Epidermal melanocyte (primary cell): Measurements from ENCODE around the gene DDIT4L.
"Not testable (repeated sequence)": the region's sequence is repeated elsewhere in the genome, so short reads cannot be mapped to it uniquely, and the experiment has no call there.

Experiments
- DNase-seq: peaks from one replicate; pipeline ENCODE4 v3.0.0; 2011; ENCODE audit warnings: low spot score; ENCODE audit not compliant: insufficient read length

Gene DDIT4L

GRCh38 chr4:100189820-100190642, at the start of gene DDIT4L:
TSS of gene DDIT4L (minus strand) at chr4:100190468. CDS start at chr4:100189983, 485 bp downstream.
- DNase-seq, result no peak

GRCh38 chr4:100240008-100240407, 49.7 kb upstream of the DDIT4L start:
- no peak for DNase-seq

GRCh38 chr4:100224721-100225120, 34.5 kb upstream of the DDIT4L start:
- DNase-seq, result no peak

GRCh38 chr4:100224160-100224559, 33.9 kb upstream of the DDIT4L start:
- DNase-seq, result no peak

- no peak for DNase-seq
Observed at GRCh38 chr4:100208964-100209363, 18.7 kb upstream of the DDIT4L start.

GRCh38 chr4:100208459-100208858, 18.2 kb upstream of the DDIT4L start:
- DNase-seq, result no peak

DNA sequence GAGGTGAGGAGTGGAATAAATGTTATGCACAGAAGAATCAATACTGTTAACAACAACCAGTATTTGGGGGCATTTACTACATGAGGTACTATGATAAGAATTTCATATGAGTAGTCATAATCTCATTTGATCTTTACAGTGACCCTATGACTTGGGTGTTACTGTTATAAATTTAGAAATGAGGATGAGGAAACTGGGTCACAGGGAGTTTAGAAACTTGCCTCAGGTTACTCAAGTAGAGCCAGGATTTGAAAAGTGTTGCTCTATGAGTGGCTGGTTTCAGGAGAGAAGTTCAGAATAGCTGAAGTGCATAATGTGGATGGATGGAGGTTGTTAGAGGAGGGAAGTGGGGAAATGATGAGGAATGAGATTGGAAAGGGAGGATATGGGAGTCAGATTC, 16.6 kb upstream of the DDIT4L start:
- DNase-seq, result no peak

DNA sequence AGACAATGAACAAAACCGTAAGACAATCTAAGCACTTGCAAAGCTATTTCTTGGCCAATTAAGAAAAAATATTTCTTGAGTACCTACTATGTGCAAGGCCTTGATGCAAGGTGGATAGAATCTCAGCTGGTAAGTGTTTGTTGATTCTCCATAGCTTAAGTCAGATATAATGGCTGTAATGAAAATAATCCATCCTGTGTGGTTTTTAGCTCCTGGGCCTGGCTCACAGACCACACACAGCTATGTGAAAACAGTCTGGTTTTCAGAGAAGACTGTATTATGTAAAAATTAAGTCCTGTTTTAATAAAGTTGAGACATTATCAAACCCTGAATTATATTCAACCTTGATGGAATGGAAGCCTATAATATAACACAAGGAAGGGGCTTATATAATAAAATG, 7.8 kb upstream of the DDIT4L start:
- DNase-seq, result no peak

DNA sequence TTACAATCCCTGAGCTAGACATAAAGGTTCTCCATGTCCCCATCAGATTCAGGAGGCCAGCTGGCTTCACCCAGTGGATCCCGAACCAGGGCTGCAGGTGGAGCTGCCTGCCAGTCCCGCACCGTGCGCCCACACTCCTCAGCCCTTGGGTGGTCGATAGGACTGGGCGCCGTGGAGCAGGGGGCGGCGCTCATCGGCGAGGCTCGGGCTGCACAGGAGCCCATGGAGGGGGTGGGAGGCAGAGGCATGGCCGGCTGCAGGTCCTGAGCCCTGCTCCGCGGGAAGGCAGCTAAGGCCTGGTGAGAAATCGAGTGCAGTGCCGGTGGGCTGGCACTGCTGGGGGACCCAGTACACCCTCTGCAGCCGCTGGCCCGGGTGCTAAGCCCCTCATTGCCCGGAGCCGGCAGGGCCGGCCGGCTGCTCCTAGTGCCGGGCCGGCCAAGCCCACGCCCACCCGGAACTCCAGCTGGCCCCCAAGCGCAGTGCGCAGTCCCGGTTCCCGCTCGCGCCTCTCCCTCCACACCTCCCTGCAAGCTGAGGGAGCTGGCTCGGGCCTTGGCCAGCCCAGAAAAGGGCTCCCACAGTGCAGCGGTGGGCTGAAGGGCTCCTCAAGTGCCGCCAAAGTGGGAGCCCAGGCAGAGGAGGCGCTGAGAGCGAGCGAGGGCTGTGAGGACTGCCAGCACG, 6.3 kb upstream of the DDIT4L start:
- not testable (repeated sequence) for DNase-seq

DNA sequence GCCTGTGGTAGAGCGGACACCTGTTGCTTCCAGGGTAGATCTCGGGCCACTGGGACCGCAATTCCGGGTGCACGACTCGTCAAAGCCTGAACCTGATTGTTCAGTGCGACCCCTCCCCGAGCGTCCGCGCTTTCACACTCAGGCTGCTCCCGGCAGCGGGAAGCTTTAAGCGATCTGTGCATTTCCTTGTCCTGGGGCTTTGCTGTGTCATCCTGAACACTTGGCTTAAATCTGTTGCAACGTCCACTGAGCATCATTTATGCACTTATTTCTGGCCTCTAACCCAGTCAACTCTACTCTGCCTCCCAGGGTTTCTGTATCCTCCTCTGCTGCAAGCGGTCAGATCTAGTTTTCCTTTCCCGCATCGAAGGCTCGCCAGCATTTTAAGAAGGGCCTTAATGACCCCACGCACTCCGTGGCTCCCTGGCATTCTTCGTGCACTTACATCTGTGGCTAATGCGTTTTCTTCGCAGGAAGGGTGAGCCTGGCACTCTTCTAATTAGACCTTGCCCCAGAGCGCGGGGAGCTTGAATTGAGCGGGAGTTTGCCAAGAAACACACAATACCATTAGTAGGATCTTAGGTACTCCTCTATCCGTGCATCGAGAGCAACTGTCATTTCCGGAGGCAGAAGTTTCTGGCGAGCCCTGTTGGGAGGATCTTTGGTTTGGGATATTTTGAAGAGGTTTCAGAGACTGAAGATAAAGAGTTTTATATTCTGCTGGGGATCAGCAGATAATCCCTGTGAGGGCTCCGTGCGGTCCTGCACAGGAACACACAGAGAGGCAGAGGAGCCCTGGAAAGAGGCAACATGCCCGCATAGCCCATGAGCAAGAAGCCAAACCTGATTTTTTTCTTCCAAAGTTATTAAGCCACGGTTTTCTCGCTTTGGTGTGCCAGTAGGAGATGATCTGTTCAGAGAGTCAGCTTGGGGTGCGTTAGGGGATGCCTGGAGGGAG, 654 bp upstream of the DDIT4L start:
- DNase-seq, result no peak

DNA sequence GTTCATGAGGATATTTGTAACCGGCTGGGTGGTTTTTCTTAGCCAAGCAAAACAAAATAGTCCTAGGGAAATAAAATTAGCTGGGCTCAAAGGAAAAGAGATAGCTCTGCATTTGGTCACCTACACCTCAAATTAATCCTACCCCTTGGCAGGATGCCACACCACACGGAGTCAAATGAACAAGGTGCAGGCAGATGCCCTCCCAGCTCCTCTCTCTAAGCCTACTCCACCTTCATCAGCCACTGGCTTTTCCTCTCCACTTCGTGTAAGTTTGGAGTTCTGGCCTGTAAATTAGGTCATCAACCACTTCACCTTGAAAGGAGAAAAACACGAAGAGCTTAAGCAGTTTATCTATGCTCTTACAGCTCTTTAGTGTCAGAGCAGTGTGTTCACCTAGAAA, 1.4 kb downstream of the DDIT4L start:
- DNase-seq, result no peak

- no peak for DNase-seq
Observed at GRCh38 chr4:100187781-100188180, 2.5 kb downstream of the DDIT4L start.

DNA sequence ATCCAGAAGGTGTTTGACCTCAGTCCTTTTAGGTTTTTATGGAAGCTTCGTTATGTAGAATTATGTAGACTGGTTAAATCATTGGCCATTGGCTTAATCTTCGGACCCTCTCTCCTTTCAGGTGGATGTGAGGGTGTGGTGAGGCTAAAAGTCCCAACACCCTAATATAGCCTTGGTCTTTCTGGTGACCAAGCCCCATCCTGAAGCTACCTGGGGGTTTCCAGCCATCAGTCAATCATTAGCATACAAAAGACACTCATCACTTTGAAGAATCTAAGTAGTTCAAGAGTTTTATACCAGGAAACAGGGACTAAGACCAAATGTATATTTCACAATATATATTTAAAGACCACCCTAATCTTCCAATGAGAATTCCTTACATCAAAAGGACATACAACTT, 5.5 kb downstream of the DDIT4L start:
- DNase-seq, result no peak

DNA sequence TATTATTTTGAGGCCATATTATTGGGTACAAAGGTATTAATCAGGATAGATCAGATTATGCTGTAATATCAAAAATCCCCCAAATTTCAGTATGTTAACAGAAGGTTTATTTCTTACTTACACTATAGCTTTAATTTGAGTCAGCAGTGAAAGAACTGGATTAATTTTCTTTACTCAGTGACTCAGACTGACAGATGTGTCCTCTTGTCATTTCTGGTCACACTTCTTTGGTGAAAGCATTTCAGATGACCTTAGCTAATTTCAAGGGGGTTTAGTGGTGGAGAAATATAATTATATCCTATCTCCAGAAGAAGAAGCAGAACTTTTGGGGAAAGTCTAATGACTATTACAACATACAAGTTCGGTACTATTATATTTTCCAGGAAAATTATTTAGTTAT, 12.4 kb downstream of the DDIT4L start:
- no peak for DNase-seq

- no peak for DNase-seq
Observed at GRCh38 chr4:100177126-100177525, 13.1 kb downstream of the DDIT4L start.

DNA sequence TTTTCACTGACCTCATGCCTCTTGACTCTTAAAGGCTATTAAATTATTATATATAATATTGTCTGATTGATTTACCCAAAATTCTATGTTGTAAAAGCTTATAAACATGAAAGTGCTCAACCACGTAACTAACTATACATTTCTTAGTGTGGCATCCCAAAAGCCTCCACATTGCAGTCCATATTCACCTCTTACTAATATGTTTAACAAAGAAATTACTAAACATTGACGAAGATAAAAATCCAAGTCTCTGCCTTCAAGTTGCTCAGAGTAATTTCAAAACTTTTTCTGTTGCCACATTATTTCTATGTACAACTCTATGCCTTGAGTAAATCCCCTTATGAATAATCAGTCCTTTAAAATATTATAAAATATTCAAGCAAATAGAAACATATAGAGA, 14.4 kb downstream of the DDIT4L start:
- no peak for DNase-seq

GRCh38 chr4:100174985-100175383, 15.3 kb downstream of the DDIT4L start:
- no peak for DNase-seq

DNA sequence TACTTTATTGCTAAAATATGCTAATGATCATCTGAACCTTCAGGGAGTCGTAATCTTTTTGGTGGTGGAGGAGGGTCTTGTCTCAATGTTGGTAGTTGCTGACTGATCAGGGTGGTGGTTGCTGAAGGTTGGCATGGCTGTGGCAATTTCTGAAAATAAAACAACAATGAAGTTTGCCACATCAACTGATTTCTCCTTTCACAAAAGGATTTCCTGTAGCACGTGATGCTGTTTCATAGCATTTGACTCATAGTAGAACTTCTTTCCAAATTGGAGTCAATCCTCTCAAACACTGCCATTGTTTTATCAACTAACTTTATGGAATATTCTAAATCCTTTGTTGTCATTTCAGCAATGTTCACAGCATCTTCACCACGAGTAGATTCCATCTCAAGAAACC, 19.3 kb downstream of the DDIT4L start:
- DNase-seq, result no peak

GRCh38 chr4:100169491-100170485, 20.5 kb downstream of the DDIT4L start:
- no peak for DNase-seq

- DNase-seq, result no peak
Observed at GRCh38 chr4:100168521-100168920, 21.7 kb downstream of the DDIT4L start.
